K562 (cell line): ENCODE measurements around the gene PIK3CB. TPM values are rescaled to one million over a fixed set of nuclear protein-coding genes. Genes with fewer than 3 reads are reported as not detected.

Experiments
- ATAC-seq: fragments of 200-7000 bp; cut with Tn5 transposase; 3 replicates; pipeline ENCODE4 v1.9.1; 2020; ENCODE audit warnings: moderate library complexity
- BruUV-seq: library from RNA; stranded (reverse); fragments of 400-500 nt; replicated peaks from 2 replicates; lab custom pipeline; 2021; lab: Mats Ljungman, UMichigan
- CTCF ChIA-PET: fragments of 300-600 bp; formaldehyde crosslinking; extraction: SDS; loops from one replicate; lab custom pipeline; 2021; ENCODE audit warnings: low intra/inter-chr PET ratio; lab: Yijun Ruan, JAX
- POLR2A ChIA-PET: fragments of 300-600, 350-650 bp; sonication (Branson Sonifier 250); formaldehyde crosslinking; extraction: SDS; loops from one replicate; lab custom pipeline; 2021; ENCODE audit warnings: antibody characterized with exemption, inconsistent platforms; lab: Yijun Ruan, JAX
- DNase-seq, 4 experiments: peaks; one replicate each; pipeline versions ENCODE4 v3.0.0 to v3.0.0-alpha.2; 2011 to 2018; ENCODE audit warnings: low spot score in 3 of 4, mixed read lengths in 3 of 4; ENCODE audit errors: extremely low read depth in 1 of 4
- FAIRE-seq: peaks from 2 replicates; lab custom pipeline; 2011; peaks lifted over from hg19 to GRCh38; lab: Jason Lieb, UNC
- H2AFZ ChIP-seq: 2 replicates; pipeline ENCODE4 v1.6.0; 2011; ENCODE audit warnings: low read depth, low read length, control low read depth, inconsistent platforms
- H3K27ac ChIP-seq: fragments of 200-600 bp; 3 replicates; pipeline ENCODE4 v1.8.0; 2011; ENCODE audit warnings: low read depth, mild to moderate bottlenecking, control low read depth, inconsistent platforms, low read length, moderate library complexity, mixed read lengths; ENCODE audit errors: extremely low read depth
- H3K27me3 ChIP-seq, 2 experiments: fragments of 300-600 bp in 1 of 2; 2 replicates in 1 of 2; 3 replicates in 1 of 2; pipeline versions ENCODE4 v1.6.0 to v1.8.0; 2011; ENCODE audit warnings: inconsistent platforms in 2 of 2, low read length in 2 of 2, mild to moderate bottlenecking in 1 of 2, mixed read lengths in 1 of 2, moderate library complexity in 1 of 2; ENCODE audit not compliant: control insufficient read depth in 2 of 2, insufficient read depth in 2 of 2
- H3K36me3 ChIP-seq: fragments of 300-600 bp; 3 replicates; pipeline ENCODE4 v1.8.0; 2011; ENCODE audit warnings: mild to moderate bottlenecking, low read length, inconsistent platforms; ENCODE audit not compliant: control insufficient read depth, insufficient read depth
- H3K4me1 ChIP-seq, 2 experiments: fragments of 200-600 bp in 1 of 2; replicated peaks in 1 of 2; 2 replicates in 1 of 2; 3 replicates in 1 of 2; pipeline versions ENCODE4 v1.5.1 to v1.8.0; 2011; ENCODE audit warnings: inconsistent platforms in 2 of 2, low read length in 2 of 2, mild to moderate bottlenecking in 1 of 2, mixed read lengths in 1 of 2, moderate library complexity in 1 of 2; ENCODE audit not compliant: control insufficient read depth in 2 of 2, insufficient read depth in 2 of 2
- H3K4me2 ChIP-seq: 2 replicates; pipeline ENCODE4 v1.6.1; 2011; ENCODE audit warnings: low read length, control low read depth, inconsistent platforms, mixed read lengths; ENCODE audit not compliant: insufficient read depth
- H3K4me3 ChIP-seq: fragments of 200-600 bp; sonication (generic), shearing (Covaris generic); 2 replicates; pipeline ENCODE4 v1.5.1; 2016; ENCODE audit warnings: control low read depth, inconsistent platforms
- H3K79me2 ChIP-seq: fragments of 200-600 bp; 3 replicates; pipeline ENCODE4 v1.8.0; 2011; ENCODE audit warnings: low read length, inconsistent platforms; ENCODE audit not compliant: control insufficient read depth, insufficient read depth
- H3K9ac ChIP-seq, 2 experiments: 2 replicates each; pipeline versions ENCODE4 v1.6.0 to v1.6.1; 2011; ENCODE audit warnings: low read depth in 2 of 2, low read length in 2 of 2, control low read depth in 1 of 2, inconsistent platforms in 1 of 2, mild to moderate bottlenecking in 1 of 2, mixed read lengths in 1 of 2; ENCODE audit not compliant: insufficient read depth in 1 of 2
- H3K9me1 ChIP-seq: one replicate; pipeline ENCODE4 v1.6.0; 2011; ENCODE audit warnings: inconsistent platforms, mild to moderate bottlenecking, low read length, moderate library complexity; ENCODE audit not compliant: control insufficient read depth, insufficient read depth
- H3K9me3 ChIP-seq: replicated peaks from 2 replicates; pipeline ENCODE4 v1.5.1; 2011; ENCODE audit warnings: low read depth, low read length, inconsistent platforms; ENCODE audit not compliant: control insufficient read depth, insufficient read depth
- H4K20me1 ChIP-seq: replicated peaks from 2 replicates; pipeline ENCODE4 v1.6.1; 2011; ENCODE audit warnings: low read length, inconsistent platforms, mixed read lengths; ENCODE audit not compliant: control insufficient read depth, insufficient read depth
- BMI1 ChIP-seq: fragments of 150-350 bp; IDR thresholded peaks from 2 replicates; pipeline ENCODE4 v1.6.1; 2014; ENCODE audit warnings: low read length
- CHD1 ChIP-seq: fragments of 200-600 bp; sonication (generic); IDR thresholded peaks from one replicate; pipeline ENCODE4 v1.6.1; 2012; ENCODE audit warnings: mild to moderate bottlenecking, moderate library complexity, low read length, inconsistent platforms
- DACH1 ChIP-seq: fragments of 450-650 bp; IDR thresholded peaks from 2 replicates; pipeline ENCODE4 v1.6.1; 2018; ENCODE audit not compliant: partially characterized antibody
- FOXJ2 ChIP-seq: fragments of 200-800 bp; sonication (Bioruptor generic); IDR thresholded peaks from 2 replicates; pipeline ENCODE4 v1.6.1; 2016; ENCODE audit warnings: missing genetic modification characterization, missing compliant biosample characterization
- KDM5B ChIP-seq: fragments of 200-600 bp; sonication (generic); IDR thresholded peaks from 2 replicates; pipeline ENCODE4 v1.6.1; 2012; ENCODE audit warnings: low read depth, mild to moderate bottlenecking, moderate library complexity, low read length, control low read depth, inconsistent platforms; ENCODE audit not compliant: insufficient replicate concordance
- POLR2B ChIP-seq: fragments of 450-650 bp; IDR thresholded peaks from 2 replicates; pipeline ENCODE4 v1.6.1; 2018; ENCODE audit warnings: low read depth; ENCODE audit not compliant: partially characterized antibody
- POLR3A ChIP-seq: IDR thresholded peaks from 2 replicates; pipeline ENCODE4 v1.6.1; 2011; ENCODE audit warnings: borderline replicate concordance, mild to moderate bottlenecking, moderate library complexity; ENCODE audit not compliant: insufficient read length, insufficient read depth; ENCODE audit errors: extremely low read depth
- SAFB ChIP-seq: fragments of 200-400 bp; formaldehyde crosslinking; IDR thresholded peaks from 2 replicates; pipeline ENCODE4 v1.6.1; 2017; ENCODE audit warnings: low read depth, low read length, borderline replicate concordance
- SIN3A ChIP-seq, 2 experiments: fragments of 150-350 bp in 1 of 2; IDR thresholded peaks; 2 replicates each; pipeline ENCODE4 v1.6.1; 2011 to 2016; ENCODE audit warnings: borderline replicate concordance in 2 of 2, low read depth in 2 of 2, low read length in 2 of 2, mild to moderate bottlenecking in 2 of 2, moderate library complexity in 2 of 2; ENCODE audit not compliant: control insufficient read depth in 1 of 2
- TEAD2 ChIP-seq: fragments of 450-650 bp; IDR thresholded peaks from 2 replicates; pipeline ENCODE4 v1.6.1; 2016; ENCODE audit warnings: missing genetic modification characterization, control low read depth, missing compliant biosample characterization
- WGBS: fragments of 100-300 bp; shearing (Covaris generic); methylation state at CpG from one replicate; pipeline ENCODE4 v1.1.6; 2016; ENCODE audit warnings: low coverage, mixed read lengths; ENCODE audit not compliant: insufficient coverage; ENCODE audit errors: missing lambda C conversion rate; 5-methylcytosine and 5-hydroxymethylcytosine counted together
- in situ Hi-C: fragments of 300-500 bp; cut with MboI; formaldehyde crosslinking; loops from 4 replicates; pipeline ENCODE4 v1.15.0; 2018; ENCODE audit warnings: inconsistent platforms, mixed read lengths
- intact Hi-C: fragments of 100-400 bp; cut with micrococcal nuclease; formaldehyde crosslinking; loops from 2 replicates; pipeline ENCODE4 v1.14.2; 2022
- polyA plus RNA-seq, 8 experiments: library from polyadenylated mRNA; depleted of rRNA in 4 of 8; stranded (reverse) in 5 of 8; unstranded in 3 of 8; fragments of >200 nt; fragmentation: Nextera tagmentation in 2 of 8; fragmentation: Illumina TruSeq in 1 of 8; extraction: Ambion mirVana in 2 of 8; extraction: Trizol in 1 of 8; gene quantifications; 2 replicates each; pipeline versions ENCODE4 v1.2.1 to v1.2.3, GENCODE V29; 2011 to 2014; ENCODE audit warnings: inconsistent platforms in 1 of 8, missing spikeins in 1 of 8
- total RNA-seq, 7 experiments: library from RNA; depleted of rRNA in 6 of 7; stranded (reverse); fragments of >200 nt in 6 of 7; fragmentation: Illumina TruSeq in 2 of 7; extraction: Trizol in 2 of 7; gene quantifications; 2 replicates each; pipeline versions ENCODE4 v1.2.1 to v1.2.3, GENCODE V29; 2011 to 2021; ENCODE audit warnings: low replicate concordance in 1 of 7

The PIK3CB gene
- total and polyA plus RNA-seq, 9 of the 15 experiments (the other 6 are each of a cell fraction or from before 2014, with no cell fraction given), result 15.3 to 62.6 (median 28.3) TPM

- Histone ChIP-seq H3K27me3 (no peaks in the 10 kb centered on the region), H3K4me3 (no peak overlapping the region), H3K79me2 (peaks cover 100% of the 10 kb centered on the region), H3K4me2 (no peak overlapping the region), H2AFZ (no peak overlapping the region), H3K9me1 (no peaks in the 10 kb centered on the region), H3K36me3 (peaks cover 71% of the 10 kb centered on the region), H4K20me1 (peaks cover 10% of the 10 kb centered on the region; the same call in 1 of the 2 replicates), H3K9ac (no peak overlapping the region), H3K4me1 (peaks cover 19 to 28% of the 10 kb centered on the region in 2 experiments; a peak in 4 of 5 replicates), H3K27ac (no peak overlapping the region), H3K9me3 (peaks cover 9% of the 10 kb centered on the region)
- intact Hi-C loops, result no loop called here
- ATAC-seq, result no peak
- in situ Hi-C loops, result no loop called here
- no peak for DNase-seq
- ChIA-PET CTCF (no interaction called here), POLR2A (interaction anchor here (0.6 to 3.1 kb wide), 6 partner anchors 14 to 105 kb away, joined by 3 to 24 read pairs (median 4); no protein-coding TSS in a partner anchor)
- 70% methylated on average over 2 of the region's 2 CpGs for WGBS
- FAIRE-seq, result no peak
- TF ChIP-seq CHD1 (no peak), POLR3A (no peak), BMI1 (no peak), TEAD2 (tag) (no peak), SAFB (no peak), SIN3A (IDR thresholded peaks at IDR 0.05; ENCODE audit: borderline replicate concordance in 2 of 2, control insufficient read depth in 1 of 2, low read depth in 2 of 2, low read length in 2 of 2) (no peak), KDM5B (no peak), FOXJ2 (tag) (no peak), DACH1 (no peak), POLR2B (no peak)
- BruUV-seq, result no TSS peak
Observed at GRCh38 chr3:138825336-138825735, 9.4 kb downstream of the PIK3CB start.
